Activated CD4-positive, alpha-beta T cell treated with anti-CD3 and anti-CD28 coated beads, Interleukin-2, amount 50 U/mL, for 24 hours (primary cell): ENCODE results near the gene PTH2.
A peak's percentile ranks its signal among the peaks of the same experiment; 100 is the strongest.

Experiments used
- DNase-seq, 2 donors: peaks; one replicate each; pipeline ENCODE4 v3.0.0-alpha.2; 2020; ENCODE audit warnings: low read depth in 1 of 2, low spot score in 1 of 2

The PTH2 gene

GRCh38 chr19:49415102-49415809, 8.0 kb downstream of the PTH2 start:
- no peak for DNase-seq

- DNase-seq = no peak
Observed at GRCh38 chr19:49414256-49414655, 9.0 kb downstream of the PTH2 start.

GRCh38 chr19:49413348-49413747, 9.9 kb downstream of the PTH2 start:
- no peak for DNase-seq

- no peak for DNase-seq
Observed at GRCh38 chr19:49411681-49412326, 11.4 kb downstream of the PTH2 start.

GRCh38 chr19:49409441-49410029, 13.7 kb downstream of the PTH2 start:
- no peak for DNase-seq

GRCh38 chr19:49408816-49409440, 14.3 kb downstream of the PTH2 start:
- no peak for DNase-seq

- DNase-seq = no peak
Observed at GRCh38 chr19:49407482-49408015, 15.7 kb downstream of the PTH2 start.

- DNase-seq = no peak
Observed at GRCh38 chr19:49407079-49407478, 16.2 kb downstream of the PTH2 start.

- no peak for DNase-seq
Observed at GRCh38 chr19:49403404-49404187, 19.6 kb downstream of the PTH2 start.

- no peak for DNase-seq
Observed at GRCh38 chr19:49400029-49400428, 23.2 kb downstream of the PTH2 start.

GRCh38 chr19:49398931-49399330, 24.3 kb downstream of the PTH2 start:
- DNase-seq = no peak

- no peak for DNase-seq
Observed at GRCh38 chr19:49398001-49398615, 25.1 kb downstream of the PTH2 start.

GRCh38 chr19:49396738-49397505, 26.3 kb downstream of the PTH2 start:
- DNase-seq = no peak

- DNase-seq = no peak
Observed at GRCh38 chr19:49395581-49396407, 27.4 kb downstream of the PTH2 start.

- no peak for DNase-seq
Observed at GRCh38 chr19:49393881-49394280, 29.4 kb downstream of the PTH2 start.

GRCh38 chr19:49391581-49392399, 31.5 kb downstream of the PTH2 start:
- peak; percentile 47 to 73 for DNase-seq

- DNase-seq = no peak
Observed at GRCh38 chr19:49390929-49391359, 32.3 kb downstream of the PTH2 start.
